Measurements from ENCODE around the gene METTL9.
"Not testable (repeated sequence)": the region's sequence is repeated elsewhere in the genome, so short reads cannot be mapped to it uniquely, and the experiment has no call there.

The METTL9 gene

DNA sequence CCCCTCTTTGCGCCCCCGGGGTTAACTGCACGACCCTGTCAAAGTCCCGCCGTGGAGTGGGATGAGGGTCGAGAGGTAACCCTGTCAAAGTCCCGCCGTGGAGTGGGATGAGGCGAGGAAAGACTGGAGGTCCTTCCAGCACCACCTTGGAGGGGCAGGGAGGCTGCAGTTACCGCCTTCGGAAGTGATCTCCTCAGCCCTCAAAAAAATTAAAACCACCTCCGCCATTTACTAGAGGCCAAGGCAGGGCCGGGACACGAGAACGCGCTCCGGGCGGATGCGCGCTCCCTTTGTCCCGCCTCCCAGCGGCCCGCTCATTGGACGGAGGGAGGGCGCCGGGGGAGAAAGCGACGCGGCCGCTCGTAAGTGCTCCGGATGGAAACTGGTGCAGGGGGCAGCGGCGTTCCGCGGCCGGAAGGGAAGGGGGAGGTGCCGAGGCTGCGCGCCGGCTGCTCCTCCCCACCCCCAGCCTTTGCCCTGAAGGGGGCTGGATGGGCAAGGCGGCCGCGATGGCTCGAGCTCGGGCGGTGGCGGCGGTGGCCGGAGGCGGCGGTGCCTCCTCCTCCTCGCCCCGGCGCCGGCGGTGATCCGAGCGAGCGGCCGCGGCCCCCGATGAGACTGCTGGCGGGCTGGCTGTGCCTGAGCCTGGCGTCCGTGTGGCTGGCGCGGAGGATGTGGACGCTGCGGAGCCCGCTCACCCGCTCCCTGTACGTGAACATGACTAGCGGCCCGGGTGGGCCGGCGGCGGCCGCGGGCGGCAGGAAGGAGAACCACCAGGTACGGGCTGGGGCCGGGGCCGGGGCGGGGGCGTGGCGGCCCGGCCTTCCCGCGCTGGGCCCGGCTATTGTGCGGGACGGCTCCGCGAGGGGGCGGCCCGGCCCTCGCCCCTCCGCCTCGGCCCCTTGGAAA, at the start of gene METTL9:
Gene METTL9, plus strand, starts transcription at position 456 of the 909 bp plus-strand sequence. Its CDS starts 157 bp downstream, at position 613.
- FAIRE-seq: peak; percentile 92

DNA sequence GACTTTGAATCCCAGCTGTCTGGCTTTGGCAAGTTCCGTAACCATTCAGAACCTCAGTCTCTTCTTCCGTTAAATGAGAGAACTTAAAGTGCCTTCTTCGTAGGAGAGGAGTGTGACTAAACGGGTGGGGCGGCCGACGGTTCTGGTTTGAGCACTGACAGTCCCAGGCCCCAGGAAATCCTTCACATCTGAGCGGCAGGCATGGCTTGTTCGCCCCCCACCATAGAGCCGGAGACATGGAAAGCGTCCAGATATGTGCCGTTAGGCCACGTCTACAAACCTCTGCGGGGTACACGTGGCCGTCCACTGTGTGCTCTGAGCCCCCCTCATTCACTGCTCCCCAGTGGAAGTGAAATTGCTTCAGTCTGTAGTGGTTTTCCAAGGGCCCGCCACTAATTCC, 49.4 kb upstream of the METTL9 start:
- not testable (repeated sequence) for FAIRE-seq

DNA sequence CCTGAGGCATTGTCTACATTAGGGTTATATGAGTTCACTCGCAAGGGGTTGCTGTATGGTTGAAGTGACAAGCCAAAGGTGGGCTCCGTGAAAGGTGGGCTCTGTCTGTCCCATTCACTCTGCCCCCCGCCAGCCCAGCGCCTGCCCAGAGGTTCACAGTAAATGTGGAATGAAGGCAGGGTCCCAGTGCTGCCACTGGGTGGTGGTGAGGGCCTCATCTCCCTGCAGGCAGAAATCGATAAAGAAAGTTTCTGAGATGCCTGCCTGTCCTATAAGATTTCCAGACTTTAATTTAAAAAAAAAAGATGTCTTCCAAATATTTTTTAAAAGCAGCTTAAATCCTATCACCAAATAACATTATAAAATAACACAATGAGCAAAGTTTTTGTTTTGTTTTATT, 48.9 kb upstream of the METTL9 start:
- not testable (repeated sequence) for FAIRE-seq

DNA sequence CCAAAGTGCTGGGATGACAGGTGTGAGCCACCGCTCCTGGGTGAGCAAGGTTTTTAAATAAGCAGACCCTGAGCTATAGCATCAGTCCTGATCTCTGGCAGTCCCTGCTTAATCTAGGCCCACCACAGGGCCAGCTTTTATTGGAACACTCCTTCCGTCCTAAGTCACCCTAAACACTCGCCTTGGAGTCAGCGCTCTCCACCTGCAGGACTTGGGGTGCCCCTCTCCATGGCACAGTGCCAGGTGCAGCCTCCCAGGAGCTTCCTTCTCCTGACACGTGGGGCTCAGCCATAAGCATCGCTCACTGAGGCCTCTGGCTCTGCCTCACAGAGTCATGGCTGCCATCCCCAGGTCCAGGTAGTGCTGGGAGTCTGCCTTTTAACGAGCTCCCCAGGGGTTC, 48.3 kb upstream of the METTL9 start:
- not testable (repeated sequence) for FAIRE-seq

DNA sequence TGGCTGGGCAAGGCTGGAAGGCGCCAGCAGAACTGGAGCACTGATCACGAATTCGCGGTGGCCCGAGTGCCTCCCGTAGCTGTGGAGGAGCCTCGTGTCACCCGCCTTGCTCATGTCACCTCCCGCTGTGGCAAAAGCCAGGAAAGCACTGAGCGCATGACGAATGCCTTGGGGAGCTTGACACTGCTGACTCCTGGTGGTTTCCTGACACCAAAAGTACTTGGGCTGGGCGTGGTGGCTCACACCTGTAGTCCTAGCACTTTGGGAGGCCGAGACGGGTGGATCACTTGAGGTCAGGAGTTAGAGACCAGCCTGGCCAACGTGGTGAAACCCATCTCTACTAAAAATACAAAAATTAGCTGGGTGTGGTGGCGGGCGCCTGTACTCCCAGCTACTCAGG, 47.8 kb upstream of the METTL9 start:
- FAIRE-seq: not testable (repeated sequence)

DNA sequence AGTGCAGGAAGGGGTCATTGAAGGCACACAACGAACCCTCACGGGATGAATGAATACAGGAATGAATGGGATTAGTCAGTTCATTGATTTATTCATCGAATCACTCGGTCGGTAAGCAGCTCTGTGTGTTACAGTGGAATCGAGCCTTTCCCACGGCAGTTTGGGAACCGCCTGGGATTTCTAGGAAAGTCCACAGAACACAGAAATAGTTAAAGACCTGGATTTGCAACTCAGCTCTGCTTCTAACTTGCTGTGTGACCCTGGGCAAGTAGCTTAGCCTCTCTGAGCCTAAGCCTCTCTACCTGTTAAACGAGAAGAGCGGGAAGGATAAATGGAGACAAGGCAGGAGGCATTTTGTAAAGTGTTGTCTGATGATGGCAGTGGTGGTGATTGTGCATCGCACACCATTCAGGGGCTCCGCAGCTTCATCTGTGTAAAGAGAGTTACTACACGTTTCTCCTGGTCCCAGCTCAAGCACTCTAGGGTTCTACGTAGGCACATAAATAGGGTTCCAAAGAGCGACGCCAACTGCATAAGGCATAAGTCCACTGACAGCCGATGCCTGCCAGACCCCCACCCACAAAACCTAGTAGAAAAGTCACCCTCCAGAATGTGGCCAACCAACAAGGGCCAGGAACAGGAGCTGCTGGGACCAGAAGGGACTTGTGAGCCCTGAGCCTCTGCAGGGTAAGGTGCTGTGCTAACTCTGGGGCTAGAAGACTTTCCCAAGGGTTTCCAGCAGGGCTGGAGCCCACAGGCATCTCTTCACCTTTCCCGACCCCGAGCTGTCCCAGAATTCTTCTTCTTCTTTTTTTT, 45.7 kb upstream of the METTL9 start:
- not testable (repeated sequence) for FAIRE-seq

DNA sequence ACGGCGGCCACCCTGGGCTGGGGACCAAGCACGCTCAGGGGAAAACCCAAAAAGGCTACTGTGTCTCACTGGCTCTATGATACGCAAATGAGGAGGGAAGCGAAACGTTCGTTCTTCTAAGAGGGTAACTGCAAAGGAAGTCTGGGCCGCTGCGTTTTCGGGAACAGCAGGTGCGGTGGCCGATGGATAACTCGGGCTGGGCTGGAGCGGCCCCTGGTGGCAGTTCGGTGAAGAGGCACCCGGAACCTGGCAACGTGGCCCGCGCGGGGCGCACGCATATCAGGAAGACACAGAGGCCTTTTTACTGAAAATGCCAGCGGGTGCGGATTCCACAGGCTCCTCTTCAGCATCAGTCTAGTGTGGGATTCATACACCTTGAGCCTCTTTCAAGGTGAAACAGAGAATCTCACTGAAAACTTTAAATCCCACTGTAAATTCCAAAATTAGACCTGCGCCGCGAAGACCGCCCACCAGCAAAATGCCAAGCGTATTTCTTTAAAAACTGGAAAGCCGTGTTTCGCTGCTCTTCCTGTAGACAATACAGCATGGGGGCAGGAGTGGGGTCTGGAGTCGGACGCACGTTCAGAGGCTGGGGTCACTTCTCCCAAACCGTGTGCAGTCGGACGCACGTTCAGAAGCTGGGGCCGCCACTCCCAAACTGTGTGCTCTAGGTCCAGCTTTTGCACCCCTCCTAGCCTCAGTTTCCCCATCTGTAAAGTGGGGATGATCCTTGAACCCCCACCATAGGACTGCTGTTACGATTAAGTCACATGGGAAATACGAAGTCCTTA, 44.4 kb upstream of the METTL9 start:
- no peak for FAIRE-seq

DNA sequence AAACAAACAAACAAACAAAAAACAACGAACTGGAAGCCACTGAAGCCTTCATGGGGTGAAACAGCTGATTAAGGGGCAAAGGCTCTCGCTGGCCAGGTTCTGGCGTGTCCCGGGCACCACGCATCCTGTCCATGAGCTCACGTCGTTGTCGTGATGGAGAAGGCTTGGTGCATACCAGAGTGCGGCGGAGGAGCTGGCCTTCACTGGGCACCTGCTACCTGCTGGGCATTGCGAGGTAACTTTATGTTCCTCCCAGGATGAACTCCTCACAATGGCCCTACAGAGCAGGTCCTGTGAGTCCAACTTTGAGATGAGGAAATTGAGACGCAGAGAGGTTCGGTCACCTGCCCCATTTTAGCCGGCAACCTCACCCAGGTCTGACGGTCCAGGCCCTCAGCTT, 43.8 kb upstream of the METTL9 start:
- not testable (repeated sequence) for FAIRE-seq

DNA sequence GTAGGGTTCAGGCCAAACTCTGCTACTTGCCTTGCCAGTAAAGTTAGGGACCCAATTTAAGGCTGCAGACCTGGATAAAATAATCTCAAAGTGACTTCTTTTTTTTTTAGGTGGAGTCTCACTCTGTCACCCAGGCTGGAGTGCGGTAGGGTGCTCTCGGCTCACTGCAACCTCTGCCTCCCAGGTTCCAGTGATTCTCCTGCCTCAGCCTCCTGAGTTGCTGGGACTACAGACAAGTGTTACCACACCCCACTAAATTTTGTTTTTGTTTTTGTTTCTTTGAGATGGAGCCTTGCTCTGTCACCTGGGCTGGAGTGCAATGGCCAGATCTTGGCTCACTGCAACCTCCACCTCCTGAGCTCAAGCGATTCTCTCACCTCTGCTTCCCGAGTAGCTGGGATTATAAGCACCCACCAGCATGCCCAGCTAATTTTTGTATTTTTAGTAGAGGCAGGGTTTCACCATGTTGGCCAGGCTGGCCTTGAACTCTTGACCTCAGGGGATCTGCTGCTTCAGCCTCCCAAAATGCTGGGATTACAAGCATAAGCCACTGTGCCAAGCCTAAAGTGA, 43.3 kb upstream of the METTL9 start:
- FAIRE-seq: not testable (repeated sequence)

DNA sequence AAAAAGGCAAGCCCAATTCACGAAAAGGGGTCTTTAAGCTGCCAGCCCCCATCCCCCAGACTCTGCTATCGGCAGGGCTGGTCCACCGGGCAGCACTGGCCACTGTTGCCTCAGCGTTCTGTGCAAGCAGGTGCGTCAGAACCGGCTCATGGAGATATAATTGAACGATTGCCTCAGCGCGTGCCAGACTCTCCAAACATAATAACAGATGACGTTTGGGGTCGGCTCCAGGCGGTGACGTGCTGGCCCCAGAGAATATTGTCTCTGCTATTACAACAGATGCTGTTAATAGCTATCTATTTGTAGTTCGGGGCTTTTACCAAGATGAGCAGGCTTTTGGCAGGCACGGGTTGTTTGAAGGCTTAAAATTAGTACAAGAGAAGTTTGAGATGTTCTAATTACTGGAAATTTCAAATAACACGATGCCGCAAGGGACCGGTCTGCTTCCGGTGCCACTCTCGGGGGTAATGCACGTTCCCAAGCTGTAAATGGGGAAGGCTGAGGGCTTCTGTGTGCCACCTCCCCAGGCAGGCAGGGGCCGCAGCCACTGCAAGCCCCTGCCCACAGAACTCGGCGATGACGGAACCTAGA, 42.6 kb upstream of the METTL9 start:
- not testable (repeated sequence) for FAIRE-seq

DNA sequence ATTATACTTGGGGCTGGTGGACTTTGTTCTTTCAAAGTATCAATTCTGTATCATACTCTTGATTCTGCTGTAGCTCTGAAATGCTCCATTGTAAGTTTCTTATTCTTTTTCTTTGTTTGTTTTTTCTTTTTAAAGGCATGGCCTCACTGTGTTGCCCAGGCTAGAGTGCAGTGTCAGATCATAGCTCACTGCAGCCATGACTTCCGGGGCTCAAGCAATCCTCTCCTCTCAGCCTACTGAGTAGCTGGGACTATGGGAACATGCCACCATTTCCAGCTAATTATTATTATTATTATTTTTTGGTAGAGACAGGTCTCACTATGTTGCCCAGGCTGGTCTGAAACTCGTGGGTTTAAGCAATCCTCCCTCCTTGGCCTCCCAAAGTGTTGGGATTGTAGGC, 38.9 kb upstream of the METTL9 start:
- FAIRE-seq: no peak

DNA sequence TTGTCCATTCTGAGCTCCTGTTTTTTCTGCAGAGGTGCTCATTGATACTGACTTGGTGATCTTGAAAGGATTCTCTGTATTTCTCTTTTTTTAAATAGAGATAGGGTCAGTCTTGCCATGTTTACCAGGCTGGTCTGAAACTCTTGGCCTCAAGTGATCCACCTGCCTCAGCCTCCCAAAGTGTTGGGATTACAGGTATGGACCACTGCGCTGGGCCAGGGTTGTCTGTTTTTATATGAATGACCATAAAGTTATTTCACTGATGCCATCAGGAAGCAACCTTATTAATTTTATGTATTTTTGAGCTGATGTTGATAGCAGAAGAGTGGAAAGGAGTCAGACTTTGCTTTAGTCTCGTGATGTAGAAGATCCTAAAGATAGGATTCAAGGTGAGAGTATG, 35.7 kb upstream of the METTL9 start:
- FAIRE-seq: no peak

DNA sequence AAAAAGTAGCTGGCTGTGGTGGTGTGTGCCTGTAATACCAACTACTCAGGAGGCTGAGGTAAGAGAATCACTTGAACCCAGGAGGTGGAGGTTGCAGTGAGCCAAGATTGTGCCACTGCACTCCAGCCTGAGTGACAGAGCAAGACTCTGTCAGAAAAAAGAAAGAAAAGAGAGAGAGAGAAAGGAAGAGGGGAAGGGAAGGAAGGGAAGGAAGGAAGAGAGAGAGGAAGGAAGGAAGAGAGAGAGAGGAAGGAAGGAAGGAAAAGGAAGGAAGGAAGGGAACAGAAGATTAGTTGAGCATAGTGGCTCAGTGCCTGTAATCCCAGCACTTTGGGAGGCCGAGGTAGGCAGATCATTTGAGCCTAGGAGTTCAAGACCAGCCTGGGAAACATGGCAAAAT, 35.0 kb upstream of the METTL9 start:
- not testable (repeated sequence) for FAIRE-seq

DNA sequence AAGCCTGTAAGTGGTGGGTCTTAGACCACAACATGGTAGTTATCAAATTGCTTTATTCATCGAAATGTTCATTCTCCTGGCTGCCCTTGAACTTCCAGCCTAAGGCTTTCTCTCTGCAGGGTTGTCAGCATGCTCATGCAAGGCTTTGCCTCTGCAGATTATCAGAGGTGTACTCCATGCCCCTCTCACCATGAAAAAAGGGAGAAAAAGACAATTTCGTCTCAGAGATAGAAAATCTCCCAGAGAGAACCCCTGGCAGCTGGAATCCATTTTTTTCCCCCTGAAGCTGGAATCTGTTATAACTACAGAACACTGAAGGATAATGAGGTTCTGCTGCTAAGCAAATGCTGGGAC, 33.9 kb upstream of the METTL9 start:
- FAIRE-seq: no peak

DNA sequence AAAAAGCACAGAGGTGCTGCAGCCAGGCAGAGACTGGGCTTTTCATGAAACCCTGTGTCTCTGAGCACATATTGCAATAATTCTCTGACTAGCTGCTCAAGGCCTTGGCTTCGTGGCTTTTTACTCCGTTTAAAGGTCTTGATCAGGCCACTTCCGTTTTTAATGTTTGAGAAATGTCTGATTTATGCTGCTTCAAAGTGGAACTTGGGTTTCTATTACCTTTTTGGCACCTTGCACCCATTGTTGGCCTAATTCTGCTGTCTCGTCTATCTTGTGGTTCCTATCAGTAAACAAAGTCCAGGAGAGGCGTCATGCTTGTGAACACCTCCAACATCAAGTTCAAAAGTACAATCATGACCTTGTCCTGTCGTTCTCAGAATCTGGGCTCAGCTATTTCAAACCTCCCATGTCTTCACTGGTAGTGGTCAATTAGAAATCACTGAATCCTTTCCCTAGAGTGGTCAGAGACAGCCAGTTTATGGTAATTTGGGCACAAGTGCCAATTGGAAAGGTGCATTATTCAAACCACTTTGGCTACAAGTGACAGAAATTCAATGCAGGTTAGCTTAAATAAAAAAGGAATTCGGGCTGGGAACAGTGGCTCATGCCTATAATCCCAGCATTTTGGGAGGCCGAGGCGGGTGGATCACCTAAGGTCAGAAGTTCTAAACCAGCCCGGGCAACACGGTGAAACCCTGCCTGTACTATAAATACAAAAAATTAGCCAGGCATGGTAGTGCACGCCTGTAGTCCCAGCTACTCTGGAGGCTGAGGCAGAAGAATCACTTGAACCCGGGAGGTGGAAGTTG, 33.3 kb upstream of the METTL9 start:
- FAIRE-seq: no peak

DNA sequence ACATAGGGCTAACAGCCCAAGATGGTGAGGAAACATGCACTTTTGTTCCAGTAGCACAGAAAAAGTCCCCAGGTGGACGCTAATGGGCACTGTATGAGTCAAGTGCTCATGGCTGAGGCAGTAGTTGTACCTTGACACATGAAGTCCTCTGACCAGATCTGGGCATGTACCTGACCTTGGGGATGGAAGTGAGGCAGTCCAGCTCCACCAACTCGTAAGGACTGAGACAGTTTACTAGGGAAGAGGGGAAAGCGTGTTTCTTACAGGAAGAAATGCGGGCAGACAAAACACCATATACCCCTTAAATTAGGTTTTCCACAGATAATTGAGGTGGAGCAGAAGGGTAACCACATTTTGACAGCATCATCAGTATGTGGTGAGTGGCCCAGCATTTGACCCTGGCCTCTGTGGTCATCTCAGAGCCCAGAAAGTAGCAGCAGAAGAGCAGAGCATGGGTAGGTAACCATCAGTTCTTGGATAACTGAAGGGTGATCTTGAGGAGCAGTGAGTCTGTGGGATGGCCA, 32.4 kb upstream of the METTL9 start:
- FAIRE-seq: no peak

DNA sequence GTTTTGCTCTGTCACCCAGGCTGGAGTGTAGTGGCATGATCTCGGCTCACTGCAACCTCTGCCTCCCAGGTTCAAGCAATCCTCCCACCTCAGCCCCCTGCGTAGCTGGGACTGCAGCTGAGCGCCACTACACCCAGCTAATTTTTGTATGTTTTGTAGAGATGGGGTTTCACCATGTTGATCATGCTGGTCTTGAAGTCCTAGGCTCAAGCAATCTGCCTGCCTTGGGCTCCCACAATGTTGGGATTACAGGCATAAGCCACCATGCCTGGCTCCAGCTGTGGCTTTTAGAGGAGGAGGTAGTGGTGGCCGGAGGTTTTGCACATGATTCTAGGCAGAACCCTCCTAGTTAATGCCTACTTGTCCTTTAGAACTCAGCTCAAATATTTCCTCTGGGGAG, 31.9 kb upstream of the METTL9 start:
- FAIRE-seq: not testable (repeated sequence)

DNA sequence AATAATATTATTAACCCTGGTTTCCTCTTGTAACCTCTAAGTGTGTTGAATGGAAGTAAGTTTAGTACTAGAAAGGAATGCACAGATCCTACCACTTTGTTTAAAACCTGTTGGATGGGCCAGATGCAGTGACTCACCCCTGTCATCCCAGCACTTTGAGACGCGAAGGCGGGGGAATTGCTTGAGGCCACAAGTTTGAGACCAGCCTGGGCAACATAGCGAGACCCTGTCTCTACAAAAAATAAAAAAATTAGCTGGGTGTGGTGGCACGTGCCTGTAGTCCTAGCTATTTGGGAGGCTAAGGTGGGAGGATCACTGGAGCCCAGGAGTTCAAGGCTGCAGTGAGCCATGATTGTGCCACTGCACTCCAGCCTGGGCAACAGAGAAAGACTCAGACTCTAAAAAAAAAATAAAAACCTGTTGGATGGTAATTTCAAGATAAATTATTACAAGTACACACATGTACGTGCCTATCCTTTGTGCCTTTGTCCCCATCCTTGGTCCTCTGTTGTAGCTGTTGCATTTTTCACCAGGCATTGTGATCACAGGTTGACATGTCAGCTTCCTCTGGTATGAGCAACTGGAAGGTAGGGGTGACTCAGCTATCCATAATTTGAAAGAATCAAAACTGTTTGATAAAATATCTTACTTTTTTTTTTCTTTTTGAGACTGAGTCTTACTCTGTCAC, 30.7 kb upstream of the METTL9 start:
- no peak for FAIRE-seq

DNA sequence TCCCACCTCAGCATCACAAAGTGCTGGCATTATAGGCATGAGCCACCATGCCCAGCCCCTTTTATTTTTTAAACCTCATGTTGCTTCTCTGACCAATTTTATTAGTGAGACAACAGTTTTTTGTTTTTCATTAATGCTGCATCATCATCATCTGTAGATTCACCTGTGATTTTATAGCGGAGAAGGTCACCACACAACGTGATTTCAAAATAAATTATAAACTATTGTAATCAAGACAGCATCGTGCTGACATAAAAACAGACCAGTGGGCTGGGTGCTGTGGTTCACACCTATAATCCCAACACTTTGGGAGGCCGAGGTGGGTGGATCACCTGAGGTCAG, 28.7 kb upstream of the METTL9 start:
- FAIRE-seq: no peak

DNA sequence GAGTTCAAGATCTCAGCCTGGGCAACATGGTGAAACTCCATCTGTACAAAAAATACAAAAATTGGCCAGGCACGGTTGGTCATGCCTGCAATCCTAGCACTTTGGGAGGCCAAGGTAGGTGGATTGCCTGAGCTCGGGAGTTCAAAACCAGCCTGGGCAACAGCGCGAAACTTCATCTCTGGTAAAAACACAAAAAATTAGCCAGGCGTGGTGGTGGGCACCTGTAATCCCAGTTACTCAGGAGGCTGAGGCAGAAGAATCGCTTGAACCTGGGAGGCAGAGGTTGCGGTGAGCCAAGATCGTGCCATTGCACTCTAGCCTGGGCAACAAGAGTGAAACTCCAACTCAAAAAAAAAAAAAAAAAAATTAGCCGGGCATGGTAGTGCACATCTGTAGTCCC, 25.9 kb upstream of the METTL9 start:
- not testable (repeated sequence) for FAIRE-seq

DNA sequence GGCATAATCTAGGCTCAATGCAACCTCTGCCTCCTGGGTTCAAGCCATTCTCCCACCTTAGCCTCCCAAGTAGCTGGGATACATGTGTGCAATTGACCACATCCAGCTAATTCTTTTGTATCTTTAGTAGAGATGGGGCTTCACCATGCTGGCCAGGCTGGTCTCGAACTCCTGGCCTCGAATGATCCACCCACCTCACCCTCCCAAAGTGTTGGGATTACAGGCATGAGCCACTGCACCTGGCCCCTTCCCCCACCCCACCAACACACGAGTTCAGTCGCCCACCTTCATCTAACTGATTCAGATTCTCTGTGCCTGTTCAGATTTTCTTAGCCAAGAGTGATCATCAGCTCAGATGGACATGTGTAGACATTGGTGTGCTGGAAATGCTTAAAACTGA, 25.0 kb upstream of the METTL9 start:
- no peak for FAIRE-seq
